ENCODE data around the gene ANKRD23.

DNA sequence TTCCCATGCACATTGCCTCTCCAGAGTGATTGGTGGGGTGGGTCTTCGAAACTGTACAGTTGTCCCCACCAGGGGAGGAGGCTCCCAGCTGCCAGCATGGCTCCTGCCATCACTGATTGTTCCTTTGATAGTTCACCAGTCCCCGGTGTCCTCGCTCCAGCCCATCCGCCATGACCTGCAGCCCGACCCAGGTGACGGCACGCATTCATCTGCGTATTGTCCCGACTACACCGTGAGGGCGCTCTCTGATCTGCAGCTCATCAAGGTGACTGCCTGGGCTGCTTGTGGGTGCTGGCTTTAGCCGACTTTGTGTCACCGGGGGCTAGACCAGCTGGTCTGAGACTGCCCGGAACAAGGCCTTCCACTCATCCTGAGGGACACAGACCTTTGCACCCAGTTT is 15.4 kb downstream of the ANKRD23 start:
- TF ChIP-seq, protein P1, sequence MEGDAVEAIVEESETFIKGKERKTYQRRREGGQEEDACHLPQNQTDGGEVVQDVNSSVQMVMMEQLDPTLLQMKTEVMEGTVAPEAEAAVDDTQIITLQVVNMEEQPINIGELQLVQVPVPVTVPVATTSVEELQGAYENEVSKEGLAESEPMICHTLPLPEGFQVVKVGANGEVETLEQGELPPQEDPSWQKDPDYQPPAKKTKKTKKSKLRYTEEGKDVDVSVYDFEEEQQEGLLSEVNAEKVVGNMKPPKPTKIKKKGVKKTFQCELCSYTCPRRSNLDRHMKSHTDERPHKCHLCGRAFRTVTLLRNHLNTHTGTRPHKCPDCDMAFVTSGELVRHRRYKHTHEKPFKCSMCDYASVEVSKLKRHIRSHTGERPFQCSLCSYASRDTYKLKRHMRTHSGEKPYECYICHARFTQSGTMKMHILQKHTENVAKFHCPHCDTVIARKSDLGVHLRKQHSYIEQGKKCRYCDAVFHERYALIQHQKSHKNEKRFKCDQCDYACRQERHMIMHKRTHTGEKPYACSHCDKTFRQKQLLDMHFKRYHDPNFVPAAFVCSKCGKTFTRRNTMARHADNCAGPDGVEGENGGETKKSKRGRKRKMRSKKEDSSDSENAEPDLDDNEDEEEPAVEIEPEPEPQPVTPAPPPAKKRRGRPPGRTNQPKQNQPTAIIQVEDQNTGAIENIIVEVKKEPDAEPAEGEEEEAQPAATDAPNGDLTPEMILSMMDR (IDR thresholded peaks at IDR 0.05): no peak
- no peak for TF ChIP-seq POLR2A (IDR thresholded peaks at IDR 0.05)
